ENCODE data around the gene DENND11.

GRCh38 chr7:141654551-141654950 is 47.4 kb downstream of the DENND11 start:
- TF ChIP-seq USF2 (IDR thresholded peaks at IDR 0.05; ENCODE audit: low read depth, low read length) (no peak), RFX5 (IDR thresholded peaks at IDR 0.05; ENCODE audit: low read depth, low read length) (no peak), CTCF (conservative IDR thresholded peaks at IDR 0.05; ENCODE audit: low read depth, low read length) (peak; percentile 78), SMC3 (IDR thresholded peaks at IDR 0.05; ENCODE audit: low read depth, low read length) (peak; percentile 42), CEBPB (IDR thresholded peaks at IDR 0.05; ENCODE audit: low read depth, low read length) (no peak), POLR2A (IDR thresholded peaks at IDR 0.05; ENCODE audit: low read depth, low read length) (no peak), BHLHE40 (IDR thresholded peaks at IDR 0.05; ENCODE audit: low read depth, low read length) (no peak), ELK1 (IDR thresholded peaks at IDR 0.05; ENCODE audit: borderline replicate concordance, low read depth, low read length) (no peak), RCOR1 (IDR thresholded peaks at IDR 0.05; ENCODE audit: insufficient replicate concordance, low read length) (no peak), RAD21 (IDR thresholded peaks at IDR 0.05; ENCODE audit: low read length) (peak; percentile 70), FOS (IDR thresholded peaks at IDR 0.05; ENCODE audit: low read depth, low read length) (no peak), MAZ (IDR thresholded peaks at IDR 0.05; ENCODE audit: borderline replicate concordance, low read depth, low read length) (no peak), MAFK (IDR thresholded peaks at IDR 0.05; ENCODE audit: low read depth, low read length) (no peak)

All from IMR-90 (cell line).